Mammary epithelial cell (primary cell): ENCODE data around the gene SMIM32.

Source experiments
- CTCF ChIP-seq, 2 donors: IDR thresholded peaks in 1 of 2; conservative IDR thresholded peaks in 1 of 2; 2 replicates each; pipeline ENCODE4 v1.5.1; 2011 to 2012; ENCODE audit warnings: inconsistent platforms in 2 of 2, low read length in 2 of 2, mild to moderate bottlenecking in 2 of 2, control low read depth in 1 of 2, low read depth in 1 of 2; ENCODE audit not compliant: insufficient read depth in 1 of 2; ENCODE audit errors: extremely low read depth in 1 of 2
- EZH2 ChIP-seq: IDR thresholded peaks from 2 replicates; pipeline ENCODE4 v1.6.1; 2012; ENCODE audit warnings: low read length, inconsistent platforms, borderline replicate concordance

- no peak for TF ChIP-seq EZH2
- TF ChIP-seq CTCF (conservative IDR thresholded peaks at IDR 0.05 in 1 of 2, IDR thresholded peaks at IDR 0.05 in 1 of 2; ENCODE audit: extremely low read depth in 1 of 2, insufficient read depth in 1 of 2, low read depth in 1 of 2, low read length in 2 of 2) = no peak
These were observed 16.0 kb upstream of the SMIM32 start for GRCh38 chr5:136208916-136209315.
